Lung (tissue), 12 donors: ENCODE measurements around the gene ZBTB39. TPM values are rescaled to one million over a fixed set of nuclear protein-coding genes. Genes with fewer than 3 reads are reported as not detected.
"Not testable (repeated sequence)": the region's sequence is repeated elsewhere in the genome, so short reads cannot be mapped to it uniquely, and the experiment has no call there.

ENCODE experiments used
- ATAC-seq: fragments of 200-7000 bp; cut with Tn5 transposase; one replicate; pipeline ENCODE4 v1.9.1; 2020; ENCODE audit warnings: moderate number of reproducible peaks; ENCODE audit not compliant: insufficient read depth, low FRiP score
- DNase-seq, 3 donors: peaks; one replicate each; pipeline ENCODE4 v3.0.0-alpha.2; 2013 to 2017
- H3K27ac ChIP-seq, 2 donors: one replicate each; pipeline ENCODE4 v1.5.1; 2013; ENCODE audit warnings: mild to moderate bottlenecking in 2 of 2, moderate library complexity in 2 of 2, control low read depth in 1 of 2, inconsistent platforms in 1 of 2, low read depth in 1 of 2, low read length in 1 of 2
- H3K27me3 ChIP-seq, 3 donors: one replicate each; pipeline ENCODE4 v1.5.1; 2013; ENCODE audit warnings: low read length in 2 of 3; ENCODE audit not compliant: control insufficient read depth in 3 of 3, insufficient read depth in 3 of 3
- H3K36me3 ChIP-seq, 4 donors: one replicate each; pipeline ENCODE4 v1.5.1; 2013; ENCODE audit warnings: low read length in 4 of 4, mild to moderate bottlenecking in 1 of 4, moderate library complexity in 1 of 4; ENCODE audit not compliant: control insufficient read depth in 4 of 4, insufficient read depth in 4 of 4
- H3K4me1 ChIP-seq, 5 donors: one replicate each; pipeline ENCODE4 v1.5.1; 2013; ENCODE audit warnings: low read length in 5 of 5, mild to moderate bottlenecking in 2 of 5, moderate library complexity in 1 of 5; ENCODE audit not compliant: control insufficient read depth in 5 of 5, insufficient read depth in 5 of 5
- H3K4me3 ChIP-seq: one replicate; pipeline ENCODE4 v1.5.1; 2013; ENCODE audit warnings: mild to moderate bottlenecking, control low read depth, moderate library complexity
- H3K9ac ChIP-seq, 2 donors: one replicate each; pipeline ENCODE4 v1.5.1; 2013; ENCODE audit warnings: low read length in 2 of 2, control low read depth in 1 of 2; ENCODE audit not compliant: insufficient read depth in 1 of 2
- H3K9me3 ChIP-seq, 4 donors: one replicate each; pipeline ENCODE4 v1.5.1; 2013; ENCODE audit warnings: low read length in 3 of 4, mild to moderate bottlenecking in 1 of 4, moderate library complexity in 1 of 4; ENCODE audit not compliant: control insufficient read depth in 4 of 4, insufficient read depth in 3 of 4
- WGBS, 2 donors: extraction: QIAGEN DNeasy Blood & Tissue Kit; methylation state at CpG; one replicate each; pipeline ENCODE4 v1.1.7; 2013; 5-methylcytosine and 5-hydroxymethylcytosine counted together
- polyA plus RNA-seq, 2 donors: library from polyadenylated mRNA; stranded (reverse); fragments of 200-250 nt; gene quantifications; one replicate each; pipeline ENCODE4 v1.2.1, GENCODE V29; 2013
- total RNA-seq, 2 donors: library from RNA; depleted of rRNA in 1 of 2; stranded (reverse); fragments of >200 nt in 1 of 2; gene quantifications; one replicate each; pipeline ENCODE4 v1.2.1, GENCODE V29; 2014 to 2021
- TF ChIP-seq, protein P1 (sequence below): IDR thresholded peaks from 2 replicates; pipeline ENCODE4 v1.5.1; 2012; ENCODE audit warnings: mild to moderate bottlenecking; ENCODE audit errors: control extremely low read depth, extremely low read depth
- donor health status: control.
- donor health status: control.
- donor health status: Bipolar disorder and iron deficiency.
- donor health status: healthy.
- donor health status: DM: yes; HTN: yes; CAD: no.

Gene ZBTB39
- total and polyA plus RNA-seq, 4 donors: 2.2 to 9.1 (median 4.5) TPM

DNA sequence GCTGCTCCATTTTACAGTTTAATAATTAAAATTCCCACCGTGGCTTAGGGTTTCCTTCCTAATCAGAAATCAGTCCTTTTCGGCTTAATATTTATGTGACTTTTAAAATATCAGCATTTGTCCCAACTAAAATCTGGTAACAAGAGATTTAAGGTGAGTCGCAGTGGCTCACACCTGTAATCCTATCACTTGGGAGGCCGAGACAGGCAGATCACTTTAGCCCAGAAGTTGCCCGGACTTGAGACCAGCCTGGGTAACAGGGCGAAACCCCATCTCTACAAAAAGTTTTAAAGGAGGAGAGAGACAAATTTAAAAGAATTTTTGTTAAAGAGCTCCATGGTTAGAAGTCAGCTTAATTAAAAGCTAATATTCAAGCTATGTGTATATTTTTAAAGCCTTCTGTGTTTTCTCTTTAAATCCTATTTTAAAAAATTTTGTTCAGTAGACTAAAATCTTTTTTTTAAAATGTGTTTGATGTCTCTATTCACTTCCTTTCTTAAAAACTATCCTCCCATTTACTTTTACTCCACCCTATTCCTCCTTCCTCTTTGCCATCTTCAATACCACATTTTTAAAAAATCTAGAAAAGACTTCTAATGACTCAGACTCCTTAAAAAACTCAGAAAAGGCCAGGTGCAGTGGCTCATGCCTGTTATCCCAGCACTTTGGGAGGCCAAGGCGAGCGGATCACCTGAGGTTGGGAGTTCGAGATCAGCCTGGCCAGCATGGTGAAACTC is 13.8 kb upstream of the ZBTB39 start:
- Histone ChIP-seq H3K27ac (no peak overlapping the region), H3K36me3 (no peaks in the 10 kb centered on the region), H3K4me1 (no peaks in the 10 kb centered on the region), H3K9ac (no peak overlapping the region), H3K9me3 (no peaks in the 10 kb centered on the region), H3K27me3 (no peaks in the 10 kb centered on the region), H3K4me3 (no peak overlapping the region)
- 89 to 92% methylated on average over 9 of the region's 9 CpGs for WGBS, 2 donors
- DNase-seq: no peak
- TF ChIP-seq, protein P1, sequence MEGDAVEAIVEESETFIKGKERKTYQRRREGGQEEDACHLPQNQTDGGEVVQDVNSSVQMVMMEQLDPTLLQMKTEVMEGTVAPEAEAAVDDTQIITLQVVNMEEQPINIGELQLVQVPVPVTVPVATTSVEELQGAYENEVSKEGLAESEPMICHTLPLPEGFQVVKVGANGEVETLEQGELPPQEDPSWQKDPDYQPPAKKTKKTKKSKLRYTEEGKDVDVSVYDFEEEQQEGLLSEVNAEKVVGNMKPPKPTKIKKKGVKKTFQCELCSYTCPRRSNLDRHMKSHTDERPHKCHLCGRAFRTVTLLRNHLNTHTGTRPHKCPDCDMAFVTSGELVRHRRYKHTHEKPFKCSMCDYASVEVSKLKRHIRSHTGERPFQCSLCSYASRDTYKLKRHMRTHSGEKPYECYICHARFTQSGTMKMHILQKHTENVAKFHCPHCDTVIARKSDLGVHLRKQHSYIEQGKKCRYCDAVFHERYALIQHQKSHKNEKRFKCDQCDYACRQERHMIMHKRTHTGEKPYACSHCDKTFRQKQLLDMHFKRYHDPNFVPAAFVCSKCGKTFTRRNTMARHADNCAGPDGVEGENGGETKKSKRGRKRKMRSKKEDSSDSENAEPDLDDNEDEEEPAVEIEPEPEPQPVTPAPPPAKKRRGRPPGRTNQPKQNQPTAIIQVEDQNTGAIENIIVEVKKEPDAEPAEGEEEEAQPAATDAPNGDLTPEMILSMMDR: no peak
- no peak for ATAC-seq

DNA sequence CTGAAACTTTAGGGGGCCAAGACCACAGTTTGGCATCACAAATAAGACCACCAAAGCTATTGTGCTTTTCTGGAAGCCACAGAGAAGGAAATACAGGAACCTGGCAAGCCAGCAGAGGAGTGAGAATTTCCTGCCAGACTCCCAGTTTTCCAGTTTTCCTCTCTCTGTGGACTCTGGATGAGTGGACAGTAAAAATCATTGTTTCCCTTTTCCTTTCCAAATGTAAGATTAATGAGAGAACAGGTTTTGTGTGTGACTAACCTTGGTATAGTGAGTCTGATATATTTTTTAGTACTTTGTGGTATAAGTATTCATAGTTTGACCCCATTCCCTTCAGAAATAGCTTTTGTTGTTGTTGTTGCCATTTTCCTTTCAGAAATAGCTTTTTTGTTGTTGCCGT is 12.6 kb upstream of the ZBTB39 start:
- 80 to 100% methylated on average over 1 of the region's 1 CpG for WGBS, 2 donors

DNA sequence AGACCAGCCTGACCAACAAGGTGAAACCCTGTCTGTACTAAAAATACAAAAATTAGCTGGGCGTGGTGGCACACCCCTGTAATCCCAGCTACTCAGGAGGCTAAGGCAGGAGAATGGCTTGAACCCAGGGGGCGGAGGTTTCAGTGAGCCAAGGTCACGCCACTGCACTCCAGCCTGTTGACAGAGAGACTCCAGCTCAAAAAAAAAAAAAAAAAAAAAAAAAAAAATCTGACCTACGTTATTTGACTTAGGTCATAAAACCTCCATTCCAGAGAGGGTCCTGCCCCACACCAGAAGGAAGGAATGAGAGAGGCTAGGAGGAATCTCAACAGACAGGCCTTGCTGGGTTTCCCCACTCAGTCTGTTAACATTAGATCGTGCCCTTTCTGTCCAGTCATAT is 12.0 kb upstream of the ZBTB39 start:
- not testable (repeated sequence) for DNase-seq, H3K4me1 ChIP-seq, H3K27ac ChIP-seq, ATAC-seq, H3K9ac ChIP-seq, H3K36me3 ChIP-seq, H3K4me3 ChIP-seq, H3K27me3 ChIP-seq, H3K9me3 ChIP-seq
- WGBS, 2 donors: 78 to 87% methylated on average over 5 of the region's 5 CpGs

More for the DNA sequence above, 12.6 kb upstream of the ZBTB39 start:
- Histone ChIP-seq H3K9ac (no peak overlapping the region), H3K9me3 (no peaks in the 10 kb centered on the region), H3K4me1 (no peaks in the 10 kb centered on the region), H3K36me3 (no peaks in the 10 kb centered on the region), H3K4me3 (no peak overlapping the region), H3K27me3 (peaks cover 0 to 4% (median 0%) of the 10 kb centered on the region in 3 donors), H3K27ac (no peak overlapping the region)
- no peak for DNase-seq
- TF ChIP-seq, protein P1: no peak
- no peak for ATAC-seq

DNA sequence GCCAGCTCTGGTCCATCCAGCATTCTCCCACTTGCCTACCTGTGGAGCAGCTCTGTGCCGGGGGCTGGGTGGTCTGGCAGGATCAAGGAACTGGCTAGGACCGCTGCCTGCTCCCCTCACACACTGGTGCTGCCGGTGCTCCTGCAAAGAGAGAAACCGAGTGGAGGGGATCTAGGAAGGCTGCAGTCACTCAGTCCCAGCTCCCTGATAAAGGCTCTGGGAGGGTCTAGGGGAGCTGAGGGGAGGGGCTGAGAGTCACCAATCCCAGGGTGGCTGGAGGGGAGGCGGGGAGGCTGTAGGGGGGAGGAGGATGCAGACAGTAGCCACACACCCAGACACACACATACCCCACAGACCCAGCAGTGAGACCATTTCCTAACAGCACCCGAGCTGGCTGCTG is 10.0 kb upstream of the ZBTB39 start, which contains the start of gene TAC3:
Gene TAC3, minus strand, starts transcription at position 182 of the 400 bp plus-strand sequence. CDS start 732 bp downstream, outside the sequence.
- Histone ChIP-seq H3K9ac (no peak within 1 kb of the TSS), H3K9me3 (no peaks in the 10 kb centered on the region), H3K36me3 (no peaks in the 10 kb centered on the region), H3K27me3 (peaks cover 0 to 17% (median 2%) of the 10 kb centered on the region in 3 donors), H3K4me3 (no peak within 1 kb of the TSS), H3K4me1 (no peaks in the 10 kb centered on the region), H3K27ac (no peak within 1 kb of the TSS)
- WGBS, 2 donors: 60 to 77% methylated on average over 6 of the region's 6 CpGs
- TF ChIP-seq, protein P1: no peak
- no peak for ATAC-seq
- peak; percentile 19 to 34 (median 32) for DNase-seq
